ENCODE results near the gene ADGRL3.

GRCh38 chr4:61205066-61205465 is 4.9 kb downstream of the ADGRL3 start:
- no peak for TF ChIP-seq CTCF (conservative IDR thresholded peaks at IDR 0.05 in 1 of 2, IDR thresholded peaks at IDR 0.05 in 1 of 2; ENCODE audit: low read depth in 1 of 2, low read length in 2 of 2)
- no peak for TF ChIP-seq EZH2 (IDR thresholded peaks at IDR 0.05; ENCODE audit: low read length, missing control alignments)
